ENCODE results near the gene ZNF672. TPM values are rescaled to one million over a fixed set of nuclear protein-coding genes. Genes with fewer than 3 reads are reported as not detected.

ZNF672 gene
- total and polyA plus RNA-seq, 2 of the 4 experiments (the other 2 are of a cell fraction), result 6.6 to 12.6 TPM

- no peak for TF ChIP-seq NFE2L2 (IDR thresholded peaks at IDR 0.05; ENCODE audit: low read depth, low read length)
These were observed 52.8 kb downstream of the ZNF672 start (continued) for GRCh38 chr1:248890549-248891498.

GRCh38 chr1:248891758-248892157, 53.7 kb downstream of the ZNF672 start:
- in situ Hi-C loops (cut with MboI; ENCODE audit: low sequenced_read_pairs), result no loop called here
- Histone ChIP-seq H3K27ac (ENCODE audit: insufficient read depth, low read length) (no peak overlapping the region), H4K8ac (ENCODE audit: low read depth in 2 of 2, low read length in 2 of 2) (no peak overlapping the region), H2AK9ac (replicated peaks; ENCODE audit: low read depth, low read length, poor library complexity) (no peak overlapping the region), H3K27me3 (ENCODE audit: control insufficient read depth, insufficient read depth, low read length) (peaks cover 2% of the 10 kb centered on the region; the same call in 1 of the 2 replicates), H3K36me3 (ENCODE audit: control insufficient read depth, insufficient read depth, low read length) (no peaks in the 10 kb centered on the region), H4K5ac (ENCODE audit: low read depth, low read length) (no peak overlapping the region), H3K4me1 (ENCODE audit: control insufficient read depth, insufficient read depth, low read length) (no peaks in the 10 kb centered on the region), H4K20me1 (ENCODE audit: insufficient read depth, low read length) (no peaks in the 10 kb centered on the region), H2BK20ac (ENCODE audit: low read depth, low read length) (no peak overlapping the region), H4K91ac (ENCODE audit: insufficient read depth, low read depth, low read length) (no peak overlapping the region), H2BK5ac (ENCODE audit: low read depth, low read length, poor library complexity, severe bottlenecking) (no peak overlapping the region), H2BK15ac (ENCODE audit: low read depth, low read length) (no peak overlapping the region), H3K56ac (ENCODE audit: extremely low read depth, insufficient read depth, low read length) (no peak overlapping the region), H3K9me3 (ENCODE audit: control insufficient read depth, insufficient read depth, low read length) (no peaks in the 10 kb centered on the region), H3K4ac (ENCODE audit: low read depth, low read length) (no peak overlapping the region), H3K23ac (ENCODE audit: low read depth, low read length) (no peak overlapping the region), H3K9ac (ENCODE audit: low read depth, low read length) (no peak overlapping the region), H2BK120ac (ENCODE audit: low read depth, low read length) (no peak overlapping the region), H3K79me1 (ENCODE audit: low read depth in 1 of 2, low read length in 2 of 2) (no peaks in the 10 kb centered on the region), H3K18ac (ENCODE audit: low read depth, low read length) (no peak overlapping the region), H2AFZ (replicated peaks; ENCODE audit: low read length, poor library complexity) (no peak overlapping the region), H3K4me3 (ENCODE audit: insufficient read depth, low read depth, low read length) (no peak overlapping the region), H3K14ac (replicated peaks; ENCODE audit: low read depth, low read length) (no peak overlapping the region), H3K4me2 (ENCODE audit: low read depth, low read length) (no peak overlapping the region), H3K9me1 (ENCODE audit: insufficient read depth, low read length) (peaks cover 5% of the 10 kb centered on the region; the same call in 1 of the 2 replicates), H2AK5ac (ENCODE audit: low read depth, low read length) (no peak overlapping the region)
- CTCF ChIA-PET, result no interaction called here
- no peak for DNase-seq
- BruUV-seq (replicated peaks), result no TSS peak
- no CpG with 5 or more reads among the region's 2 CpGs for WGBS, 2 experiments (ENCODE audit: extremely low coverage in 2 of 2, insufficient read length in 1 of 2)
- dilution Hi-C loops (cut with HindIII; ENCODE audit: low sequenced_read_pairs, unreplicated experiment), result no loop called here
- intact Hi-C loops (cut with micrococcal nuclease), result no loop called here
- ATAC-seq (ENCODE audit: low read depth), result no peak
- POLR2A ChIA-PET (ENCODE audit: unreplicated experiment), result no interaction called here
- TF ChIP-seq SMC3 (IDR thresholded peaks at IDR 0.05; ENCODE audit: low read depth, low read length) (no peak), POLR2A (IDR thresholded peaks at IDR 0.05; ENCODE audit: low read depth, low read length) (no peak), CEBPB (IDR thresholded peaks at IDR 0.05; ENCODE audit: low read depth, low read length) (no peak), CTCF (conservative IDR thresholded peaks at IDR 0.05; ENCODE audit: low read depth, low read length) (no peak), MAZ (IDR thresholded peaks at IDR 0.05; ENCODE audit: borderline replicate concordance, low read depth, low read length) (no peak), NFE2L2 (IDR thresholded peaks at IDR 0.05; ENCODE audit: low read depth, low read length) (no peak), RAD21 (IDR thresholded peaks at IDR 0.05; ENCODE audit: low read length) (no peak), ELK1 (IDR thresholded peaks at IDR 0.05; ENCODE audit: borderline replicate concordance, low read depth, low read length) (no peak), RFX5 (IDR thresholded peaks at IDR 0.05; ENCODE audit: low read depth, low read length) (no peak), MAFK (IDR thresholded peaks at IDR 0.05; ENCODE audit: low read depth, low read length) (no peak), USF2 (IDR thresholded peaks at IDR 0.05; ENCODE audit: low read depth, low read length) (no peak), BHLHE40 (IDR thresholded peaks at IDR 0.05; ENCODE audit: low read depth, low read length) (no peak), FOS (IDR thresholded peaks at IDR 0.05; ENCODE audit: low read depth, low read length) (no peak)

Data from IMR-90 (cell line).